ENCODE measurements around the gene RPL21. TPM values are rescaled to one million over a fixed set of nuclear protein-coding genes. Genes with fewer than 3 reads are reported as not detected.

The RPL21 gene
- total RNA-seq, 2 experiments from 2014 or later, result 784 to 807 TPM

Other genes starting within 250 kb of the RPL21 start
- 10 to 100 TPM; 19.3 to 19.8 TPM for gene USP12, start 79.7 kb upstream of the RPL21 start, total RNA-seq
- under 1 TPM; 0.52 to 0.92 TPM for gene RASL11A, start 19.3 kb downstream of the RPL21 start, total RNA-seq
- gene GTF3A, start 173.1 kb downstream of the RPL21 start, total RNA-seq, result 100 to 1,000 TPM; 227 to 233 TPM
- 10 to 100 TPM; 39.9 to 44.7 TPM for gene MTIF3, start 199.0 kb downstream of the RPL21 start, total RNA-seq

Measured in activated CD8-positive, alpha-beta T cell treated with anti-CD3 and anti-CD28 coated beads, Interleukin-2, amount 10 ng/mL, durations not matched to agents 7 days and 5 days (primary cell).